Measurements from ENCODE around the gene NFKBIA.

- TF ChIP-seq CTCF (IDR thresholded peaks at IDR 0.05; ENCODE audit: borderline replicate concordance, extremely low read depth, low read length, poor library complexity, severe bottlenecking) (no peak), EZH2 (IDR thresholded peaks at IDR 0.05; ENCODE audit: borderline replicate concordance, low read depth, low read length, severe bottlenecking) (no peak)
Observed at GRCh38 chr14:35408026-35408425, 3.5 kb upstream of the NFKBIA start.

Data from DND-41 (cell line).